ENCODE data around the gene WDR5B. TPM values are rescaled to one million over a fixed set of nuclear protein-coding genes. Genes with fewer than 3 reads are reported as not detected.
A peak's percentile ranks its signal among the peaks of the same experiment; 100 is the strongest.

WDR5B gene
- total RNA-seq (ENCODE audit: low replicate concordance), result 4.8 and 8.0 TPM in 2 replicates

DNA sequence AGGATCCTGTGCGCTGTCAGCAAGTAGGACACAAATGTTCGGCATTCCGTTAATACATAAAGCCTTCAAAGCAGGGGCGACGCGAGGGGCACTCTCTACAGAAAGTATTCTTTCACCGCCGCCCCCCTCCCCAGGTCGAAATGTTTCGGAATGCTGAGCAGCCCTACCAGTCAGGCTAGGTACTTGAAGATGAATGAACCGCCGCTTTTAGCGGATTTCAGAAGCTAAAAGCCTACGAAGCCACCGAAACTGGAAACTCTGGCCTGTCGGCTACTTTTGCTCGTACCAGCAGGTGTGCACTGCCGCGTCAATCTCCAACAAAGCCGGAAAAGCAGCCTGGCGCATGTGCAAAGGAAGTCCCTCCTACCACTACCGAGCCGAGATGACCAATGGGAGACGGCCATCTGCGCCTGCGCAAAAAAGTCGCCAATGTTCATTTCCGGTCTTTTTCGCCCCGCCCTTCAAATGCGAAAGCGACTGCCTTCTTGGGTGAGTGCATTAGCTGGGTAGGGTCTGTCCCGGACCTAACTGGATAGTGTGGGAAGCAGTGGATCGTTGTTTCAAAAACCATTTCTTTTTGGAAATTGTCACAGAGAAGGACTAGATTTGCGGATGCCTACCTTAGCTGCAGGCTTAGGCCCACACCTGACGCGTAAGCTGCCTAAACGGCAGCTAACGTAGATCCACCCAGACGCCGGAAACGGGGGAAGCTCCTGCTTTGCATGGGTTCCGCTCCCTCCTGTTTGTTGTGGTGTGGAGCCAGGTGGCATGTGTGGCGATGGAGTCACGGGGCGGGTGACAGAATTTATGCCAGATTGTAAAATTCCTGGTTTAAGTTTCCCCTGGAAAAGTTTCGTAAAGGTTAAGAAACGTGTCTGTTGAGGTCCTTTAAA lies at the start of gene WDR5B:
Gene WDR5B, minus strand, starts transcription at position 301 of the 893 bp plus-strand sequence. CDS start 534 bp downstream, outside the sequence.
- peak; percentile 98 for DNase-seq (ENCODE audit: low read depth)
- TF ChIP-seq, protein P1, sequence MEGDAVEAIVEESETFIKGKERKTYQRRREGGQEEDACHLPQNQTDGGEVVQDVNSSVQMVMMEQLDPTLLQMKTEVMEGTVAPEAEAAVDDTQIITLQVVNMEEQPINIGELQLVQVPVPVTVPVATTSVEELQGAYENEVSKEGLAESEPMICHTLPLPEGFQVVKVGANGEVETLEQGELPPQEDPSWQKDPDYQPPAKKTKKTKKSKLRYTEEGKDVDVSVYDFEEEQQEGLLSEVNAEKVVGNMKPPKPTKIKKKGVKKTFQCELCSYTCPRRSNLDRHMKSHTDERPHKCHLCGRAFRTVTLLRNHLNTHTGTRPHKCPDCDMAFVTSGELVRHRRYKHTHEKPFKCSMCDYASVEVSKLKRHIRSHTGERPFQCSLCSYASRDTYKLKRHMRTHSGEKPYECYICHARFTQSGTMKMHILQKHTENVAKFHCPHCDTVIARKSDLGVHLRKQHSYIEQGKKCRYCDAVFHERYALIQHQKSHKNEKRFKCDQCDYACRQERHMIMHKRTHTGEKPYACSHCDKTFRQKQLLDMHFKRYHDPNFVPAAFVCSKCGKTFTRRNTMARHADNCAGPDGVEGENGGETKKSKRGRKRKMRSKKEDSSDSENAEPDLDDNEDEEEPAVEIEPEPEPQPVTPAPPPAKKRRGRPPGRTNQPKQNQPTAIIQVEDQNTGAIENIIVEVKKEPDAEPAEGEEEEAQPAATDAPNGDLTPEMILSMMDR (IDR thresholded peaks at IDR 0.05; ENCODE audit: insufficient read depth, low read length), result peak; percentile 21

DNA sequence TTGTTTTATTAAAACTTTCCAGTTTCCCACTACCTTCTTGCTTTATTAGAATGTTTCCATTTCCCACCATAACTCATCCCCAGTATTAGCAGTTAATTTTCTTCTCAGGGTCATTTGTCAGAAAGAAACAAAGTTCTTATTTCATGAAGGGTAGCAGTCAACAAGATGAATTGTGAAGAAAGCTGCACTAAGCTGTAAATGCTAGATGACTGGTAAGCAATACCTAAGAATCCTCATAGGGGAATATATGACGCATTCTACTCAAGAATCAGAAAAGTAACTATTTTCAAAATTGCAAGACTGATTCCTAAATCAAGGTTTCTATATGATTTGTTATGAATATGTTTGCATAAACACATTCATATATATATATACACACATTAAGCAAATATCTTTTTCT lies 48.8 kb upstream of the WDR5B start:
- H3K4me3 ChIP-seq (ENCODE audit: low read depth, low read length), result no peak overlapping the region
- TF ChIP-seq, protein P1 (IDR thresholded peaks at IDR 0.05; ENCODE audit: insufficient read depth, low read length), result no peak
- DNase-seq (ENCODE audit: low read depth), result no peak

More for the DNA sequence above, at the start of gene WDR5B:
- H3K4me3 ChIP-seq (ENCODE audit: low read depth, low read length), result peak within 1 kb of the TSS; percentile 90

DNA sequence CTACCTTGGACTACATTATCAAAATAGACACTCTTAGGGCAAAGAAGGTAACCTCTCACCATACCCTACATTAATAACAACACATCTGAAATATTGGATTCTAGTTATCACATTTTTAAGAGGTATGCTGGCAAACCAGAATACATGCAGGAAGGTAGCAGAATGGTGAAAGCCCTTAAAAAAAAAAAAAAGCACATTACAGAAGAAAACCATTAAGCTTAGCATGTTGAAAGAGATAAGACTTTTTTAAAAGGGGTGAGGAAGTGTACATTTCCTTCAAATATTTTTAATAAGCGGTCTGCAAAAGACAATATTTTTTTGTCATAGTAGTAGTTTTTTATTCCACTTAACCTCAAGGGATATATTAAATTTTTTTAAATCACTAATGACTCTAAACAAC lies 46.5 kb upstream of the WDR5B start:
- TF ChIP-seq, protein P1 (IDR thresholded peaks at IDR 0.05; ENCODE audit: insufficient read depth, low read length), result no peak
- no peak overlapping the region for H3K4me3 ChIP-seq (ENCODE audit: low read depth, low read length)
- DNase-seq (ENCODE audit: low read depth), result no peak

DNA sequence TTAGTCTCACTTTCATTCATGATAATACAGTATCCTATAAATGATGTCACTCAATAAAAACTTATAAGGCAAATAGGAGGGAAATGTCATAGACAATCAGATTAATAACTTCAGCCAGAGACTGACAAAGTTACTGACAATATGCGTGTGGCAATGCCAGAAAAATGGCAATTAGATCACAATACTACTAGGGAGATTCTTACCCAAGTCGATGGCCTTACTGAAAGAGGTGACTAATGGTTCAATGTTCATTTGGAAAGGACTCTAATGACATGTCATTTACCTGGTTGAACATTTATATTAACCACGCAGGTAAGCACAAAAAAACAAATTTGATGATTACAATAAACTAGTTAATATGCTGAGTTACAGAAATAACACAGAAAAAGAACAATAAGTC lies 45.9 kb upstream of the WDR5B start:
- H3K4me3 ChIP-seq (ENCODE audit: low read depth, low read length), result no peak overlapping the region
- TF ChIP-seq, protein P1 (IDR thresholded peaks at IDR 0.05; ENCODE audit: insufficient read depth, low read length), result no peak
- no peak for DNase-seq (ENCODE audit: low read depth)

DNA sequence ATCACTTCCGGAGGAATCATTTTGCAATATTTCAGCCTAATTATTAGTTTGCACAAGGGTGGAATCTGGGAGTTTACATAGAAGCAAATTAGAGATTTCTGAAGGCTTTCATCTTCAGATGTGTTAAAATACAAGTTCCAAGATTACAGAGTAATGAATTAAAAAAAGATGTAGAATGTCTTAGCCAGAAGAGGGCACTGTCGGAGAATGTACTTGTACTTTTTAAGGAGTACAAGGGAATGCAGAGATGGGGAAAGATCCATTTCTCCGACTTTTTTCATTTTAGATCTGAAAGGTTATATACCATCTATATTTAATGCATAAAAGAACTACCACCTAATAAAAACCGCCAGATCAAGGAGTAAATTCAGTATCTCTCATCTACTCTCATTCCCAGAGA lies 43.1 kb upstream of the WDR5B start:
- H3K4me3 ChIP-seq (ENCODE audit: low read depth, low read length), result no peak overlapping the region
- TF ChIP-seq, protein P1 (IDR thresholded peaks at IDR 0.05; ENCODE audit: insufficient read depth, low read length), result peak; percentile 58
- peak; percentile 79 for DNase-seq (ENCODE audit: low read depth)

DNA sequence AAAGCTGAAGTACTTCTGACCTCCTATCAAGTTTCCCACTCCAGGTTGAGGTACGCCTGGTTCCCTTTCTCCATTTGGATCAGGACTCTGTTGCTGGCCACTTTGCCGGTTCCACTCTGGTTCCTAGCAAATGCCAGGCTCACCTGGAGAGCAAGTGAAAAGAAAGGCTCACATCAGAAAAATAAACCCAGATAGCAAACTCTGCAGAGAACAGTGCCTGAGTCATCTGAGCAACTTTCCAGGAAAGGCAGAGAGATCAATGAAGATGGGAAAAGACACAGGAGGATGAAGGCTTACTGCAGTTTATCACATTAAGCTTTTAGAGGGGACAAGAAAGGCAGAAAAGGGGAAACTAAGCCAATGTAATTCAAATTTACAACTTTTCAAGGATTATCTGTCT lies 41.8 kb upstream of the WDR5B start:
- DNase-seq (ENCODE audit: low read depth), result no peak
- H3K4me3 ChIP-seq (ENCODE audit: low read depth, low read length), result no peak overlapping the region
- TF ChIP-seq, protein P1 (IDR thresholded peaks at IDR 0.05; ENCODE audit: insufficient read depth, low read length), result no peak

Measured in fibroblast of the aortic adventitia (primary cell).